Lung (tissue), 13 donors: Measurements from ENCODE around the gene MED4. TPM values are rescaled to one million over a fixed set of nuclear protein-coding genes. Genes with fewer than 3 reads are reported as not detected.

Source experiments
- ATAC-seq: fragments of 200-7000 bp; cut with Tn5 transposase; one replicate; pipeline ENCODE4 v1.9.1; 2020; ENCODE audit warnings: moderate number of reproducible peaks; ENCODE audit not compliant: insufficient read depth, low FRiP score
- DNase-seq, 3 donors: peaks; one replicate each; pipeline ENCODE4 v3.0.0-alpha.2; 2013 to 2017
- H3K27ac ChIP-seq, 2 donors: one replicate each; pipeline ENCODE4 v1.5.1; 2013; ENCODE audit warnings: mild to moderate bottlenecking in 2 of 2, moderate library complexity in 2 of 2, control low read depth in 1 of 2, inconsistent platforms in 1 of 2, low read depth in 1 of 2, low read length in 1 of 2
- H3K27me3 ChIP-seq, 3 donors: one replicate each; pipeline ENCODE4 v1.5.1; 2013; ENCODE audit warnings: low read length in 2 of 3; ENCODE audit not compliant: control insufficient read depth in 3 of 3, insufficient read depth in 3 of 3
- H3K36me3 ChIP-seq, 4 donors: one replicate each; pipeline ENCODE4 v1.5.1; 2013; ENCODE audit warnings: low read length in 4 of 4, mild to moderate bottlenecking in 1 of 4, moderate library complexity in 1 of 4; ENCODE audit not compliant: control insufficient read depth in 4 of 4, insufficient read depth in 4 of 4
- H3K4me1 ChIP-seq, 5 donors: one replicate each; pipeline ENCODE4 v1.5.1; 2013; ENCODE audit warnings: low read length in 5 of 5, mild to moderate bottlenecking in 2 of 5, moderate library complexity in 1 of 5; ENCODE audit not compliant: control insufficient read depth in 5 of 5, insufficient read depth in 5 of 5
- H3K4me3 ChIP-seq: one replicate; pipeline ENCODE4 v1.5.1; 2013; ENCODE audit warnings: mild to moderate bottlenecking, control low read depth, moderate library complexity
- H3K9ac ChIP-seq, 2 donors: one replicate each; pipeline ENCODE4 v1.5.1; 2013; ENCODE audit warnings: low read length in 2 of 2, control low read depth in 1 of 2; ENCODE audit not compliant: insufficient read depth in 1 of 2
- H3K9me3 ChIP-seq, 4 donors: one replicate each; pipeline ENCODE4 v1.5.1; 2013; ENCODE audit warnings: low read length in 3 of 4, mild to moderate bottlenecking in 1 of 4, moderate library complexity in 1 of 4; ENCODE audit not compliant: control insufficient read depth in 4 of 4, insufficient read depth in 3 of 4
- CTCF ChIP-seq: IDR thresholded peaks from 2 replicates; pipeline ENCODE4 v1.5.1; 2012; ENCODE audit warnings: mild to moderate bottlenecking; ENCODE audit errors: control extremely low read depth, extremely low read depth
- WGBS, 2 donors: extraction: QIAGEN DNeasy Blood & Tissue Kit; methylation state at CpG; one replicate each; pipeline ENCODE4 v1.1.7; 2013; 5-methylcytosine and 5-hydroxymethylcytosine counted together
- polyA plus RNA-seq, 2 donors: library from polyadenylated mRNA; stranded (reverse); fragments of 200-250 nt; gene quantifications; one replicate each; pipeline ENCODE4 v1.2.1, GENCODE V29; 2013
- small RNA-seq: library from RNA; depleted of rRNA; stranded (forward); fragments of <200 nt; gene quantifications from one replicate; pipeline ENCODE3, GENCODE V24; 2014; ENCODE audit warnings: low replicate concordance
- total RNA-seq, 2 donors: library from RNA; depleted of rRNA in 1 of 2; stranded (reverse); fragments of >200 nt in 1 of 2; gene quantifications; one replicate each; pipeline ENCODE4 v1.2.1, GENCODE V29; 2014 to 2021
- donor health status: control.
- donor health status: control.
- donor health status: Bipolar disorder and iron deficiency.
- donor health status: healthy.
- donor health status: DM: yes; HTN: yes; CAD: no.

Gene MED4
- total and polyA plus RNA-seq, 4 donors: 37.7 to 69.8 (median 47.6) TPM

GRCh38 chr13:48037346-48038173, 57.3 kb downstream of the MED4 start, which contains the start of gene NUDT15:
TSS of gene NUDT15 (plus strand) at chr13:48037726. CDS start at chr13:48037747, 21 bp downstream.
- DNase-seq: peak; percentile 96 to 99 (median 98)
- peak within 1 kb of the TSS; percentile 93 to 96 for H3K27ac ChIP-seq
- no peaks in the 10 kb centered on the region for H3K27me3 ChIP-seq
- 0% methylated on average over 81 to 82 of the region's 82 CpGs for WGBS, 2 donors
- H3K9me3 ChIP-seq: no peaks in the 10 kb centered on the region
- ATAC-seq: peak; percentile 99
- H3K36me3 ChIP-seq: peaks cover 3 to 17% (median 6%) of the 10 kb centered on the region in 4 donors
- H3K4me3 ChIP-seq: peak within 1 kb of the TSS; percentile 62
- peak within 1 kb of the TSS; percentile 89 to 98 for H3K9ac ChIP-seq
- peaks cover 0 to 15% (median 2%) of the 10 kb centered on the region in 5 donors for H3K4me1 ChIP-seq
- TF ChIP-seq CTCF: peak; percentile 89

GRCh38 chr13:48029859-48030258, 65.0 kb downstream of the MED4 start:
- peaks cover 0 to 5% (median 1%) of the 10 kb centered on the region in 4 donors for H3K36me3 ChIP-seq
- ATAC-seq (no peak), DNase-seq (no peak)
- no peak overlapping the region for H3K4me3 ChIP-seq
- H3K27ac ChIP-seq: no peak overlapping the region
- no peaks in the 10 kb centered on the region for H3K4me1 ChIP-seq
- no peak overlapping the region for H3K9ac ChIP-seq
- no peak for TF ChIP-seq CTCF
- H3K27me3 ChIP-seq: no peaks in the 10 kb centered on the region
- 91 to 94% methylated on average over 2 of the region's 2 CpGs for WGBS, 2 donors
- H3K9me3 ChIP-seq: peaks cover 0 to 11% (median 0%) of the 10 kb centered on the region in 4 donors

GRCh38 chr13:48028066-48028465, 66.8 kb downstream of the MED4 start:
- Histone ChIP-seq H3K4me1 (no peaks in the 10 kb centered on the region), H3K9ac (no peak overlapping the region), H3K27me3 (no peaks in the 10 kb centered on the region), H3K36me3 (peaks cover 0 to 5% (median 1%) of the 10 kb centered on the region in 4 donors), H3K9me3 (peaks cover 0 to 11% (median 0%) of the 10 kb centered on the region in 4 donors), H3K27ac (no peak overlapping the region), H3K4me3 (no peak overlapping the region)
- DNase-seq (no peak), ATAC-seq (no peak)
- TF ChIP-seq CTCF: no peak

Small RNA genes lying within 50 kb of the gene (small RNA-seq; reads per million reads assigned to genes)
- gene POLR2KP2: not detected

Other genes starting within 250 kb of the MED4 start
- gene SUCLA2, start 93.8 kb downstream of the MED4 start, total RNA-seq: 10 to 100 TPM; 28.2 to 44.3 TPM
- gene SUCLA2, start 93.8 kb downstream of the MED4 start, polyA plus RNA-seq: 10 to 100 TPM; 14.9 to 28.5 TPM
- 10 to 100 TPM in 1 of 2 donors, 1 to 10 TPM in 1; 8.6 to 11.6 TPM for gene NUDT15, start 57.4 kb downstream of the MED4 start, total RNA-seq
- gene NUDT15, start 57.4 kb downstream of the MED4 start, polyA plus RNA-seq: 10 to 100 TPM; 10.3 to 15.4 TPM
- gene ITM2B, start 138.1 kb upstream of the MED4 start, total RNA-seq: 100 to 1,000 TPM; 492 to 853 TPM
- gene ITM2B, start 138.1 kb upstream of the MED4 start, polyA plus RNA-seq: 100 to 1,000 TPM; 371 to 446 TPM
- gene RB1, start 208.6 kb upstream of the MED4 start, total RNA-seq: 10 to 100 TPM; 31.5 to 69.9 TPM
- 10 to 100 TPM in 1 of 2 donors, 1 to 10 TPM in 1; 10.0 to 20.6 TPM for gene RB1, start 208.6 kb upstream of the MED4 start, polyA plus RNA-seq